IPS DF 6.9 (cell line): ENCODE measurements around the gene QPCT.
"Not testable (repeated sequence)": the region's sequence is repeated elsewhere in the genome, so short reads cannot be mapped to it uniquely, and the experiment has no call there.

Experiments used
- DNase-seq: peaks from one replicate; pipeline ENCODE4 v3.0.0-alpha.2; 2013; ENCODE audit warnings: low read depth, low spot score
- H3K27ac ChIP-seq: one replicate; pipeline ENCODE4 v1.5.1; 2013; ENCODE audit warnings: low read length, control low read depth
- H3K27me3 ChIP-seq: 2 replicates; pipeline ENCODE4 v1.6.1; 2013; ENCODE audit warnings: mild to moderate bottlenecking, low read length; ENCODE audit not compliant: control insufficient read depth, insufficient read depth
- H3K36me3 ChIP-seq: 2 replicates; pipeline ENCODE4 v1.6.1; 2013; ENCODE audit warnings: low read length; ENCODE audit not compliant: control insufficient read depth, insufficient read depth
- H3K4me1 ChIP-seq: 2 replicates; pipeline ENCODE4 v1.6.1; 2013; ENCODE audit warnings: low read length; ENCODE audit not compliant: control insufficient read depth, insufficient read depth
- H3K4me3 ChIP-seq: 2 replicates; pipeline ENCODE4 v1.5.1; 2013; ENCODE audit warnings: mild to moderate bottlenecking, low read length
- H3K9me3 ChIP-seq: 2 replicates; pipeline ENCODE4 v1.6.1; 2013; ENCODE audit warnings: low read length, inconsistent platforms; ENCODE audit not compliant: control insufficient read depth, insufficient read depth
- WGBS: extraction: QIAGEN DNeasy Blood & Tissue Kit; methylation state at CpG from one replicate; pipeline ENCODE4 v1.1.7; 2013; ENCODE audit warnings: mixed read lengths, missing lambda C conversion rate; ENCODE audit not compliant: insufficient read length, insufficient coverage; 5-methylcytosine and 5-hydroxymethylcytosine counted together

QPCT gene

GRCh38 chr2:37405781-37406180, 61.4 kb downstream of the QPCT start:
- no CpG with 5 or more reads among the region's 2 CpGs for WGBS
- DNase-seq: no peak

GRCh38 chr2:37412231-37412630, 67.8 kb downstream of the QPCT start:
- no peaks in the 10 kb centered on the region for H3K9me3 ChIP-seq
- DNase-seq: no peak
- no CpG with 5 or more reads among the region's 6 CpGs for WGBS
- H3K4me1 ChIP-seq: no peaks in the 10 kb centered on the region
- H3K27me3 ChIP-seq: no peaks in the 10 kb centered on the region
- H3K27ac ChIP-seq: no peak overlapping the region
- no peak overlapping the region for H3K4me3 ChIP-seq
- H3K36me3 ChIP-seq: no peaks in the 10 kb centered on the region

More at GRCh38 chr2:37405781-37406180, 61.4 kb downstream of the QPCT start:
- no peak overlapping the region for H3K27ac ChIP-seq
- H3K9me3 ChIP-seq: no peaks in the 10 kb centered on the region
- no peaks in the 10 kb centered on the region for H3K36me3 ChIP-seq
- no peaks in the 10 kb centered on the region for H3K4me1 ChIP-seq
- no peaks in the 10 kb centered on the region for H3K27me3 ChIP-seq
- no peak overlapping the region for H3K4me3 ChIP-seq

GRCh38 chr2:37413911-37414469, 69.6 kb downstream of the QPCT start:
- H3K36me3 ChIP-seq, H3K9me3 ChIP-seq, DNase-seq, H3K4me3 ChIP-seq, H3K4me1 ChIP-seq, H3K27me3 ChIP-seq, H3K27ac ChIP-seq: not testable (repeated sequence)
- no CpG with 5 or more reads among the region's 4 CpGs for WGBS

GRCh38 chr2:37414470-37414949, 70.1 kb downstream of the QPCT start:
- no peak overlapping the region for H3K4me3 ChIP-seq
- H3K9me3 ChIP-seq: no peaks in the 10 kb centered on the region
- H3K27ac ChIP-seq: no peak overlapping the region
- no peaks in the 10 kb centered on the region for H3K36me3 ChIP-seq
- no peaks in the 10 kb centered on the region for H3K27me3 ChIP-seq
- peak; percentile 31 for DNase-seq
- no peaks in the 10 kb centered on the region for H3K4me1 ChIP-seq
- no CpG with 5 or more reads among the region's 8 CpGs for WGBS

- Histone ChIP-seq H3K27me3 (no peaks in the 10 kb centered on the region), H3K4me3 (no peak overlapping the region), H3K9me3 (no peaks in the 10 kb centered on the region), H3K4me1 (no peaks in the 10 kb centered on the region), H3K27ac (no peak overlapping the region), H3K36me3 (no peaks in the 10 kb centered on the region)
- no peak for DNase-seq
- WGBS: no CpG with 5 or more reads among the region's 7 CpGs
These were observed 70.8 kb downstream of the QPCT start for GRCh38 chr2:37415128-37415820.

GRCh38 chr2:37417321-37417720, 72.9 kb downstream of the QPCT start:
- no peaks in the 10 kb centered on the region for H3K36me3 ChIP-seq

GRCh38 chr2:37418956-37419355, 74.5 kb downstream of the QPCT start:
- no peaks in the 10 kb centered on the region for H3K4me1 ChIP-seq
- WGBS: 100% methylated on average over 1 of the region's 6 CpGs
- H3K36me3 ChIP-seq: no peaks in the 10 kb centered on the region
- DNase-seq: no peak
- H3K4me3 ChIP-seq: no peak overlapping the region
- no peaks in the 10 kb centered on the region for H3K9me3 ChIP-seq
- H3K27ac ChIP-seq: no peak overlapping the region
- no peaks in the 10 kb centered on the region for H3K27me3 ChIP-seq

More at GRCh38 chr2:37417321-37417720, 72.9 kb downstream of the QPCT start:
- Histone ChIP-seq H3K4me1 (no peaks in the 10 kb centered on the region), H3K9me3 (no peaks in the 10 kb centered on the region), H3K27me3 (no peaks in the 10 kb centered on the region), H3K4me3 (no peak overlapping the region), H3K27ac (no peak overlapping the region)
- WGBS: no CpG with 5 or more reads among the region's 4 CpGs
- DNase-seq: no peak

- no CpG with 5 or more reads among the region's 6 CpGs for WGBS
These were observed 77.3 kb downstream of the QPCT start for GRCh38 chr2:37421686-37422085.

GRCh38 chr2:37422816-37423215, 78.4 kb downstream of the QPCT start:
- Histone ChIP-seq H3K27ac (no peak overlapping the region), H3K4me1 (no peaks in the 10 kb centered on the region), H3K27me3 (no peaks in the 10 kb centered on the region), H3K9me3 (no peaks in the 10 kb centered on the region), H3K36me3 (no peaks in the 10 kb centered on the region), H3K4me3 (no peak overlapping the region)
- DNase-seq: no peak
- WGBS: no CpG with 5 or more reads among the region's 4 CpGs

More at GRCh38 chr2:37421686-37422085, 77.3 kb downstream of the QPCT start:
- Histone ChIP-seq H3K4me3 (no peak overlapping the region), H3K36me3 (no peaks in the 10 kb centered on the region), H3K27ac (no peak overlapping the region), H3K27me3 (no peaks in the 10 kb centered on the region), H3K4me1 (no peaks in the 10 kb centered on the region), H3K9me3 (no peaks in the 10 kb centered on the region)
- DNase-seq: no peak
